ENCODE measurements around the gene MSH5. TPM values are rescaled to one million over a fixed set of nuclear protein-coding genes. Genes with fewer than 3 reads are reported as not detected.
A peak's percentile ranks its signal among the peaks of the same experiment; 100 is the strongest.

Gene MSH5
- total and polyA plus RNA-seq, 2 of the 13 experiments (the other 11 are each of a cell fraction or from before 2014, with no cell fraction given): 10.2 to 38.7 TPM

DNA sequence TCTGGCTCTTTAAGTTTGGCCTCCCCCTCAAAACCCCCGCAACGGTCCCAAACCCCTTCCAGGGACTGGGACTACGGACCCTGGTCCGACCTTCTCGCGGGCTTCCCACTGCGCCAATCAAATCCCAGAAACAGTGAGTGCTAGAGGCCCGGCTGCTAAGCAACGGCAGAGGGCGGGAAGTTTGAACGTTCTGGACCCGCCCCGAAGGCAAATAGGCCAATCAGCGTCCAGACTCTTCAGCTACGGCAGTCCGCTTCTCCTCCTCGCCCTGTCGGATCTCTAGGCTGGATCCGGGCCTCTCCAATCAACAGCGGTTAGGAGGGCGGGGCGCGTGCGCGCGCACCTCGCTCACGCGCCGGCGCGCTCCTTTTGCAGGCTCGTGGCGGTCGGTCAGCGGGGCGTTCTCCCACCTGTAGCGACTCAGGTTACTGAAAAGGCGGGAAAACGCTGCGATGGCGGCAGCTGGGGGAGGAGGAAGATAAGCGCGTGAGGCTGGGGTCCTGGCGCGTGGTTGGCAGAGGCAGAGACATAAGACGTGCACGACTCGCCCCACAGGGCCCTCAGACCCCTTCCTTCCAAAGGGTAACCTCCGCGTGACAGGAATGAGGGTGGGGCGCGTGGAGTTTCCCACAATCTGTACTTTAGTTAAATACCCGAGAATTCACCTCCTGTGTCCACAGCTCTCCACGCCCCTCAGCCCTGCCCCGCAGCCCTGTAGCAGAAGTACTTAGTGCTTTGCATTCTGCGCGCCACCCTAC is at the start of gene MSH5 (continued):
- TF ChIP-seq, protein P1, sequence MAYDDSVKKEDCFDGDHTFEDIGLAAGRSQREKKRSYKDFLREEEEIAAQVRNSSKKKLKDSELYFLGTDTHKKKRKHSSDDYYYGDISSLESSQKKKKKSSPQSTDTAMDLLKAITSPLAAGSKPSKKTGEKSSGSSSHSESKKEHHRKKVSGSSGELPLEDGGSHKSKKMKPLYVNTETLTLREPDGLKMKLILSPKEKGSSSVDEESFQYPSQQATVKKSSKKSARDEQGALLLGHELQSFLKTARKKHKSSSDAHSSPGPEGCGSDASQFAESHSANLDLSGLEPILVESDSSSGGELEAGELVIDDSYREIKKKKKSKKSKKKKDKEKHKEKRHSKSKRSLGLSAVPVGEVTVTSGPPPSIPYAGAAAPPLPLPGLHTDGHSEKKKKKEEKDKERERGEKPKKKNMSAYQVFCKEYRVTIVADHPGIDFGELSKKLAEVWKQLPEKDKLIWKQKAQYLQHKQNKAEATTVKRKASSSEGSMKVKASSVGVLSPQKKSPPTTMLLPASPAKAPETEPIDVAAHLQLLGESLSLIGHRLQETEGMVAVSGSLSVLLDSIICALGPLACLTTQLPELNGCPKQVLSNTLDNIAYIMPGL (CRISPR knock-in tag; IDR thresholded peaks at IDR 0.05; ENCODE audit: borderline replicate concordance in 1 of 2, low read depth in 1 of 2): peak; percentile 42 to 74; a peak in 2 of 4 replicates
- TF ChIP-seq, protein P2, sequence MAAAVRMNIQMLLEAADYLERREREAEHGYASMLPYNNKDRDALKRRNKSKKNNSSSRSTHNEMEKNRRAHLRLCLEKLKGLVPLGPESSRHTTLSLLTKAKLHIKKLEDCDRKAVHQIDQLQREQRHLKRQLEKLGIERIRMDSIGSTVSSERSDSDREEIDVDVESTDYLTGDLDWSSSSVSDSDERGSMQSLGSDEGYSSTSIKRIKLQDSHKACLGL (CRISPR knock-in tag; IDR thresholded peaks at IDR 0.05): peak; percentile 96
- TF ChIP-seq, protein P3, sequence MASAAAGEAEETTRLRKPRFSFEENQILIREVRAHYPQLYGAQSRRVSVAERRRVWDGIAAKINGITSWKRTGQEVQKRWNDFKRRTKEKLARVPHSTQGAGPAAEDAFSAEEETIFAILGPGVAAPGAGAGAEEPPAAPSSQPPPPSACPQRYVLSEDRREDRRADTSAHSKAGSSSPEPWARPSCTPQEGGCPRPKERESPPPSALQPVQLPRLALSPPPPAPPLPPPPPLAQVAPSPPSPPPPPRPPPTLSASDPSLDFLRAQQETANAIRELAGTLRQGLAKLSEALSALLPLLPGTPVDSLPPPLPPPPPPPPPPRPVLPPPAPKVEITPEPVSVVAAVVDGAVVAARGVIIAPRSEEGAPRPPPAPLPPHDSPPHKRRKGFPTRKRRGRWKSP (CRISPR knock-in tag; IDR thresholded peaks at IDR 0.05): peak; percentile 95
- TF ChIP-seq ETV6 (CRISPR knock-in tag; conservative IDR thresholded peaks at IDR 0.05): peak; percentile 98
- no peak for TF ChIP-seq HMGA1 (CRISPR knock-in tag; conservative IDR thresholded peaks at IDR 0.05)
- peak; percentile 91; the same call in 1 of the 2 replicates for TF ChIP-seq ZNF101 (CRISPR knock-in tag; IDR thresholded peaks at IDR 0.05; ENCODE audit: borderline replicate concordance, low read depth)
- TF ChIP-seq, protein P4, sequence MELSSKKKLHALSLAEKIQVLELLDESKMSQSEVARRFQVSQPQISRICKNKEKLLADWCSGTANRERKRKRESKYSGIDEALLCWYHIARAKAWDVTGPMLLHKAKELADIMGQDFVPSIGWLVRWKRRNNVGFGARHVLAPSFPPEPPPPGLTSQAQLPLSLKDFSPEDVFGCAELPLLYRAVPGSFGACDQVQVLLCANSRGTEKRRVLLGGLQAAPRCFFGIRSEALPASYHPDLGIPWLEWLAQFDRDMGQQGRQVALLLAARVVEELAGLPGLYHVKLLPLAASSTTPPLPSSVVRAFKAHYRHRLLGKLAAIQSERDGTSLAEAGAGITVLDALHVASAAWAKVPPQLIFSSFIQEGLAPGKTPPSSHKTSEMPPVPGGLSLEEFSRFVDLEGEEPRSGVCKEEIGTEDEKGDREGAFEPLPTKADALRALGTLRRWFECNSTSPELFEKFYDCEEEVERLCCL (CRISPR knock-in tag; IDR thresholded peaks at IDR 0.05; ENCODE audit: borderline replicate concordance): peak; percentile 95
- no peak for TF ChIP-seq ZFAT (CRISPR knock-in tag; conservative IDR thresholded peaks at IDR 0.05)
- no peak for TF ChIP-seq ZNF572 (CRISPR knock-in tag; IDR thresholded peaks at IDR 0.05)
- TF ChIP-seq, protein P5, sequence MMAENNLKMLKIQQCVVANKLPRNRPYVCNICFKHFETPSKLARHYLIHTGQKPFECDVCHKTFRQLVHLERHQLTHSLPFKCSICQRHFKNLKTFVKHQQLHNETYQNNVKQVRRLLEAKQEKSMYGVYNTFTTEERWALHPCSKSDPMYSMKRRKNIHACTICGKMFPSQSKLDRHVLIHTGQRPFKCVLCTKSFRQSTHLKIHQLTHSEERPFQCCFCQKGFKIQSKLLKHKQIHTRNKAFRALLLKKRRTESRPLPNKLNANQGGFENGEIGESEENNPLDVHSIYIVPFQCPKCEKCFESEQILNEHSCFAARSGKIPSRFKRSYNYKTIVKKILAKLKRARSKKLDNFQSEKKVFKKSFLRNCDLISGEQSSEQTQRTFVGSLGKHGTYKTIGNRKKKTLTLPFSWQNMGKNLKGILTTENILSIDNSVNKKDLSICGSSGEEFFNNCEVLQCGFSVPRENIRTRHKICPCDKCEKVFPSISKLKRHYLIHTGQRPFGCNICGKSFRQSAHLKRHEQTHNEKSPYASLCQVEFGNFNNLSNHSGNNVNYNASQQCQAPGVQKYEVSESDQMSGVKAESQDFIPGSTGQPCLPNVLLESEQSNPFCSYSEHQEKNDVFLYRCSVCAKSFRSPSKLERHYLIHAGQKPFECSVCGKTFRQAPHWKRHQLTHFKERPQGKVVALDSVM (CRISPR knock-in tag; IDR thresholded peaks at IDR 0.05): peak; percentile 72
- no peak for TF ChIP-seq TRIM24 (CRISPR knock-in tag; IDR thresholded peaks at IDR 0.05)
- no peak for TF ChIP-seq TBX3 (IDR thresholded peaks at IDR 0.05; ENCODE audit: borderline replicate concordance)
- TF ChIP-seq ZBTB42 (CRISPR knock-in tag; IDR thresholded peaks at IDR 0.05): peak; percentile 97
- TF ChIP-seq, protein P6, sequence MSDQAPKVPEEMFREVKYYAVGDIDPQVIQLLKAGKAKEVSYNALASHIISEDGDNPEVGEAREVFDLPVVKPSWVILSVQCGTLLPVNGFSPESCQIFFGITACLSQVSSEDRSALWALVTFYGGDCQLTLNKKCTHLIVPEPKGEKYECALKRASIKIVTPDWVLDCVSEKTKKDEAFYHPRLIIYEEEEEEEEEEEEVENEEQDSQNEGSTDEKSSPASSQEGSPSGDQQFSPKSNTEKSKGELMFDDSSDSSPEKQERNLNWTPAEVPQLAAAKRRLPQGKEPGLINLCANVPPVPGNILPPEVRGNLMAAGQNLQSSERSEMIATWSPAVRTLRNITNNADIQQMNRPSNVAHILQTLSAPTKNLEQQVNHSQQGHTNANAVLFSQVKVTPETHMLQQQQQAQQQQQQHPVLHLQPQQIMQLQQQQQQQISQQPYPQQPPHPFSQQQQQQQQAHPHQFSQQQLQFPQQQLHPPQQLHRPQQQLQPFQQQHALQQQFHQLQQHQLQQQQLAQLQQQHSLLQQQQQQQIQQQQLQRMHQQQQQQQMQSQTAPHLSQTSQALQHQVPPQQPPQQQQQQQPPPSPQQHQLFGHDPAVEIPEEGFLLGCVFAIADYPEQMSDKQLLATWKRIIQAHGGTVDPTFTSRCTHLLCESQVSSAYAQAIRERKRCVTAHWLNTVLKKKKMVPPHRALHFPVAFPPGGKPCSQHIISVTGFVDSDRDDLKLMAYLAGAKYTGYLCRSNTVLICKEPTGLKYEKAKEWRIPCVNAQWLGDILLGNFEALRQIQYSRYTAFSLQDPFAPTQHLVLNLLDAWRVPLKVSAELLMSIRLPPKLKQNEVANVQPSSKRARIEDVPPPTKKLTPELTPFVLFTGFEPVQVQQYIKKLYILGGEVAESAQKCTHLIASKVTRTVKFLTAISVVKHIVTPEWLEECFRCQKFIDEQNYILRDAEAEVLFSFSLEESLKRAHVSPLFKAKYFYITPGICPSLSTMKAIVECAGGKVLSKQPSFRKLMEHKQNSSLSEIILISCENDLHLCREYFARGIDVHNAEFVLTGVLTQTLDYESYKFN (CRISPR knock-in tag; conservative IDR thresholded peaks at IDR 0.05): peak; percentile 95
- no peak; the same call in none of the 2 replicates for TF ChIP-seq ETV5 (CRISPR knock-in tag; IDR thresholded peaks at IDR 0.05; ENCODE audit: borderline replicate concordance)

Data from HepG2 (cell line).